Body of pancreas (tissue), 4 donors: ENCODE data around the gene DAP3.
"Not testable (repeated sequence)": the region's sequence is repeated elsewhere in the genome, so short reads cannot be mapped to it uniquely, and the experiment has no call there.

Source experiments
- POLR2A ChIP-seq, 3 donors: fragments of 450-650 bp; IDR thresholded peaks; one replicate each; pipeline ENCODE4 v1.6.1; 2016; ENCODE audit warnings: antibody characterized with exemption in 3 of 3, mild to moderate bottlenecking in 2 of 3
- TF ChIP-seq, protein P1 (sequence below), 7 experiments: fragments of 450-650 bp in 4 of 7; fragments of 200-600 bp in 3 of 7; sonication (generic) in 3 of 7; IDR thresholded peaks; one replicate each; pipeline ENCODE4 v1.5.1; 2016 to 2019; ENCODE audit warnings: antibody characterized with exemption in 7 of 7

- TF ChIP-seq, protein P1, sequence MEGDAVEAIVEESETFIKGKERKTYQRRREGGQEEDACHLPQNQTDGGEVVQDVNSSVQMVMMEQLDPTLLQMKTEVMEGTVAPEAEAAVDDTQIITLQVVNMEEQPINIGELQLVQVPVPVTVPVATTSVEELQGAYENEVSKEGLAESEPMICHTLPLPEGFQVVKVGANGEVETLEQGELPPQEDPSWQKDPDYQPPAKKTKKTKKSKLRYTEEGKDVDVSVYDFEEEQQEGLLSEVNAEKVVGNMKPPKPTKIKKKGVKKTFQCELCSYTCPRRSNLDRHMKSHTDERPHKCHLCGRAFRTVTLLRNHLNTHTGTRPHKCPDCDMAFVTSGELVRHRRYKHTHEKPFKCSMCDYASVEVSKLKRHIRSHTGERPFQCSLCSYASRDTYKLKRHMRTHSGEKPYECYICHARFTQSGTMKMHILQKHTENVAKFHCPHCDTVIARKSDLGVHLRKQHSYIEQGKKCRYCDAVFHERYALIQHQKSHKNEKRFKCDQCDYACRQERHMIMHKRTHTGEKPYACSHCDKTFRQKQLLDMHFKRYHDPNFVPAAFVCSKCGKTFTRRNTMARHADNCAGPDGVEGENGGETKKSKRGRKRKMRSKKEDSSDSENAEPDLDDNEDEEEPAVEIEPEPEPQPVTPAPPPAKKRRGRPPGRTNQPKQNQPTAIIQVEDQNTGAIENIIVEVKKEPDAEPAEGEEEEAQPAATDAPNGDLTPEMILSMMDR (IDR thresholded peaks at IDR 0.05), result not testable (repeated sequence)
- peak; percentile 38 to 68 (median 57) for TF ChIP-seq POLR2A (IDR thresholded peaks at IDR 0.05)
Observed at GRCh38 chr1:155689081-155689607, at the start of gene DAP3.
